ENCODE data around the gene TUFM.
A peak's percentile ranks its signal among the peaks of the same experiment; 100 is the strongest.
"Not testable (repeated sequence)": the region's sequence is repeated elsewhere in the genome, so short reads cannot be mapped to it uniquely, and the experiment has no call there.

The TUFM gene

GRCh38 chr16:28834873-28835863 is 11.0 kb downstream of the TUFM start:
- Histone ChIP-seq H3K36me3 (ENCODE audit: control insufficient read depth, insufficient read depth, low read length) (peaks cover 62% of the 10 kb centered on the region), H3K9me3 (ENCODE audit: control insufficient read depth, insufficient read depth, low read length) (no peaks in the 10 kb centered on the region), H3K9ac (ENCODE audit: low read depth, low read length) (no peak overlapping the region), H3K4me1 (ENCODE audit: control insufficient read depth, insufficient read depth, low read length) (no peaks in the 10 kb centered on the region), H3K27me3 (ENCODE audit: control insufficient read depth, insufficient read depth, low read length) (no peaks in the 10 kb centered on the region), H3K4me3 (ENCODE audit: low read depth, low read length) (no peak overlapping the region)

DNA sequence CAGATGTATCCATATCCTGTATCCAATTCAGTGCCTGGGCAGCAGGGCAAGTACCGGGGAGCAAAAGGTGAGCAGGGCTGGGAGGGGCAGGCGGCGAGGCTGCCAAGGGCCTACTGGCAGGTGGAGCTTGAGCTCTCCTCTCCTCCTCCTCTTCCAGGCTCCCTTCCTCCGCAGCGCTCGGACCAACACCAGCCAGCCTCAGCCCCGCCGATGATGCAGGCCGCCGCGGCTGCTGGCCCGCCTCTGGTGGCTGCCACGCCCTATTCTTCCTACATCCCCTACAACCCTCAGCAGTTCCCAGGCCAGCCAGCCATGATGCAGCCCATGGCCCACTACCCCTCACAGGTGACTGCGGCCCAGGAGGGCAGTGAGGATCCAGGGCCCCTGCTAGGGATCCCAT is 11.8 kb downstream of the TUFM start:
- Histone ChIP-seq H3K4me1 (ENCODE audit: control insufficient read depth, insufficient read depth, low read length) (no peaks in the 10 kb centered on the region), H3K27me3 (ENCODE audit: control insufficient read depth, insufficient read depth, low read length) (no peaks in the 10 kb centered on the region), H3K9me3 (ENCODE audit: control insufficient read depth, insufficient read depth, low read length) (no peaks in the 10 kb centered on the region), H3K36me3 (ENCODE audit: control insufficient read depth, insufficient read depth, low read length) (peaks cover 70% of the 10 kb centered on the region), H3K9ac (ENCODE audit: low read depth, low read length) (no peak overlapping the region), H3K4me3 (ENCODE audit: low read depth, low read length) (no peak overlapping the region)

DNA sequence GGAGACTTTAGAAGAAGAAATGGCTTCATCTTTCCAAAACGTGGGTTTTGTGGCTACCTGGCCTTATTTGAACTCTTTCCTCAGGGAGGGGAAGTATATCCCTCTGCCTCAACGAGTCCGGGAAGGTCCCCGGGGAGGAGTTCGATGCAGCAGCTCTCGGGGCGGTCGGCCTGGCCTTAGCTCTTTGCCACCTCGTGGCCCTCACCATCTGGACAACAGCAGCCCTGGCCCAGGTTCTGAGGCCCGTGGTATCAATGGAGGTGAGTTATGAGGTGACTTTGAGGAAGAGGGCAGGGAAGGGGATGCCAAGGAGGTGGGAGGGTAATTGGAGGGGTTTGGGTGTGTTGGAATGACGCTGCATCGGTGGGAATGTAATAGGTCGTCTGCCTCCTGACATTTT is 15.6 kb downstream of the TUFM start:
- Histone ChIP-seq H3K4me1 (ENCODE audit: control insufficient read depth, insufficient read depth, low read length) (no peaks in the 10 kb centered on the region), H3K36me3 (ENCODE audit: control insufficient read depth, insufficient read depth, low read length) (peaks cover 84% of the 10 kb centered on the region), H3K9me3 (ENCODE audit: control insufficient read depth, insufficient read depth, low read length) (no peaks in the 10 kb centered on the region), H3K9ac (ENCODE audit: low read depth, low read length) (no peak overlapping the region), H3K4me3 (ENCODE audit: low read depth, low read length) (no peak overlapping the region), H3K27me3 (ENCODE audit: control insufficient read depth, insufficient read depth, low read length) (no peaks in the 10 kb centered on the region)

DNA sequence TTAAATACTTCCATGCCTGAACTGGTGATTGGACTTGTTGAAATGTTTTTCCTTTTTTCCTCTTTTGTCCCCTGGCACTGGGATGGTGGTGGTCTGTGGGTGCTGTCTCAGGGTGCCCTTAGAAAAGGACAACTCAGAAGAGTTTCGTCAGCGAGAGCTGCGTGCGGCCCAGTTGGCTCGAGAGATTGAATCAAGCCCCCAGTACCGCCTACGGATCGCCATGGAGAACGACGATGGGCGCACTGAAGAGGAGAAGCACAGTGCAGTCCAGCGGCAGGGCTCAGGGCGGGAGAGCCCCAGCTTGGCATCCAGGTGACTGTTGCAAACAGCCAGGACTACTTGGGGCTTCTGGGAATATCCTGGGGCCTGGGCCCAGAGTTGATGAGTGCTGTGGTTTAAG is 16.4 kb downstream of the TUFM start:
- Histone ChIP-seq H3K4me1 (ENCODE audit: control insufficient read depth, insufficient read depth, low read length) (no peaks in the 10 kb centered on the region), H3K4me3 (ENCODE audit: low read depth, low read length) (no peak overlapping the region), H3K9ac (ENCODE audit: low read depth, low read length) (no peak overlapping the region), H3K9me3 (ENCODE audit: control insufficient read depth, insufficient read depth, low read length) (no peaks in the 10 kb centered on the region), H3K27me3 (ENCODE audit: control insufficient read depth, insufficient read depth, low read length) (no peaks in the 10 kb centered on the region), H3K36me3 (ENCODE audit: control insufficient read depth, insufficient read depth, low read length) (peaks cover 78% of the 10 kb centered on the region)

DNA sequence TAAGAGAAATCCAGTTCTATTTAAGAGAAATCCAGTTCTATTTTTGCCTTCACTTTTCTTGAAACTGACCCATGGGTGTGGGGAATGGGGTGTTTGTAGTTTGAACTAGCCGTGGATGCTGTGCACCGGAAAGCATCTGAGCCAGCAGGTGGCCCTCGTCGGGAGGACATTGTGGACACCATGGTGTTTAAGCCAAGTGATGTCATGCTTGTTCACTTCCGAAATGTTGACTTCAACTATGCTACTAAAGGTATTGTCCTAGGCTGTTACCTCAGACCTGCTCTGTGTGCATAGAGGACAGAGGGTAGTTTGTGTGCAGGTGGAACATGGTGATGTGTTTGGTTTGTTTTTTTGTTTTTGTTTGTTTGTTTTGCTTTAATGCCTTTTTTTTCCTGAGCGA is 20.0 kb downstream of the TUFM start:
- peaks cover 44% of the 10 kb centered on the region for H3K36me3 ChIP-seq (ENCODE audit: control insufficient read depth, insufficient read depth, low read length)
- no peaks in the 10 kb centered on the region for H3K9me3 ChIP-seq (ENCODE audit: control insufficient read depth, insufficient read depth, low read length)
- no peak overlapping the region for H3K4me3 ChIP-seq (ENCODE audit: low read depth, low read length)
- H3K4me1 ChIP-seq (ENCODE audit: control insufficient read depth, insufficient read depth, low read length) = peaks cover 2% of the 10 kb centered on the region
- no peaks in the 10 kb centered on the region for H3K27me3 ChIP-seq (ENCODE audit: control insufficient read depth, insufficient read depth, low read length)
- H3K9ac ChIP-seq (ENCODE audit: low read depth, low read length) = no peak overlapping the region

GRCh38 chr16:28824717-28824973 is 21.5 kb downstream of the TUFM start:
- Histone ChIP-seq H3K4me1 (ENCODE audit: control insufficient read depth, insufficient read depth, low read length) (peaks cover 4% of the 10 kb centered on the region), H3K36me3 (ENCODE audit: control insufficient read depth, insufficient read depth, low read length) (peaks cover 30% of the 10 kb centered on the region), H3K4me3 (ENCODE audit: low read depth, low read length) (peak overlapping the region; percentile 100), H3K9me3 (ENCODE audit: control insufficient read depth, insufficient read depth, low read length) (no peaks in the 10 kb centered on the region), H3K27me3 (ENCODE audit: control insufficient read depth, insufficient read depth, low read length) (no peaks in the 10 kb centered on the region), H3K9ac (ENCODE audit: low read depth, low read length) (peak overlapping the region; percentile 97)

GRCh38 chr16:28823873-28824716 is 22.1 kb downstream of the TUFM start:
- H3K4me3 ChIP-seq (ENCODE audit: low read depth, low read length) = peak overlapping the region; percentile 100
- peaks cover 4% of the 10 kb centered on the region for H3K4me1 ChIP-seq (ENCODE audit: control insufficient read depth, insufficient read depth, low read length)
- no peaks in the 10 kb centered on the region for H3K9me3 ChIP-seq (ENCODE audit: control insufficient read depth, insufficient read depth, low read length)
- H3K27me3 ChIP-seq (ENCODE audit: control insufficient read depth, insufficient read depth, low read length) = no peaks in the 10 kb centered on the region
- peaks cover 24% of the 10 kb centered on the region for H3K36me3 ChIP-seq (ENCODE audit: control insufficient read depth, insufficient read depth, low read length)
- H3K9ac ChIP-seq (ENCODE audit: low read depth, low read length) = peak overlapping the region; percentile 97

DNA sequence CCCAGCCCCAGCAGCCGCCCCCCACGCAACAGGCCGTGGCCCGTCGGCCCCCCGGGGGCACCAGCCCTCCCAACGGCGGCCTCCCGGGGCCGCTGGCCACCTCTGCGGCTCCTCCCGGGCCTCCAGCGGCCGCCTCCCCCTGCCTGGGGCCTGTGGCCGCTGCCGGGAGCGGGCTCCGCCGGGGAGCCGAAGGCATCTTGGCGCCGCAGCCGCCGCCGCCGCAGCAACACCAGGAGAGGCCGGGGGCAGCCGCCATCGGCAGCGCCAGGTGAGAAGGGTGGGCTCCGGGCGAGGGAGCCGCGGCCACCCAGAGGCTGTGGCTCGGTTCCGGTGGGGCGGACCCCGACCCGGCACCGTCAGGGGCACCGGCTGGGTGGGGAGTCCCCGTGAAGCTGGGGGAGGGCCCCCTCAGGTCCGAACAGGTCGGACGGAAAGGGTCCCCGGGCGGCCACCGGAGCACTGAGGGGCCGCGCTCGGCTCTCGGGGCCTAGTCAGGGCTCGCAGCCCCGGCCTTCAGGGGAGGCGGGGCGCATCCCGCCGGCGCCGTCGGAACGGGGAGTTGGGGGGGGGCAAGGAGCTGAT is 22.8 kb downstream of the TUFM start:
- Histone ChIP-seq H3K9ac (ENCODE audit: low read depth, low read length) (peak overlapping the region; percentile 81), H3K36me3 (ENCODE audit: control insufficient read depth, insufficient read depth, low read length) (peaks cover 21% of the 10 kb centered on the region), H3K27me3 (ENCODE audit: control insufficient read depth, insufficient read depth, low read length) (no peaks in the 10 kb centered on the region), H3K9me3 (ENCODE audit: control insufficient read depth, insufficient read depth, low read length) (no peaks in the 10 kb centered on the region), H3K4me3 (ENCODE audit: low read depth, low read length) (peak overlapping the region; percentile 100), H3K4me1 (ENCODE audit: control insufficient read depth, insufficient read depth, low read length) (peaks cover 4% of the 10 kb centered on the region)

- Histone ChIP-seq H3K9me3 (ENCODE audit: control insufficient read depth, insufficient read depth, low read length) (no peaks in the 10 kb centered on the region), H3K4me1 (ENCODE audit: control insufficient read depth, insufficient read depth, low read length) (peaks cover 4% of the 10 kb centered on the region), H3K36me3 (ENCODE audit: control insufficient read depth, insufficient read depth, low read length) (peaks cover 21% of the 10 kb centered on the region), H3K27me3 (ENCODE audit: control insufficient read depth, insufficient read depth, low read length) (no peaks in the 10 kb centered on the region), H3K9ac (ENCODE audit: low read depth, low read length) (peak within 1 kb of the TSS; percentile 81), H3K4me3 (ENCODE audit: low read depth, low read length) (peak within 1 kb of the TSS; percentile 100)
Observed at GRCh38 chr16:28822520-28823290, 23.4 kb downstream of the TUFM start, which contains the start of gene ATXN2L. Gene ATXN2L (plus strand): TSS chr16:28822999. CDS start chr16:28823260, 261 bp downstream.

DNA sequence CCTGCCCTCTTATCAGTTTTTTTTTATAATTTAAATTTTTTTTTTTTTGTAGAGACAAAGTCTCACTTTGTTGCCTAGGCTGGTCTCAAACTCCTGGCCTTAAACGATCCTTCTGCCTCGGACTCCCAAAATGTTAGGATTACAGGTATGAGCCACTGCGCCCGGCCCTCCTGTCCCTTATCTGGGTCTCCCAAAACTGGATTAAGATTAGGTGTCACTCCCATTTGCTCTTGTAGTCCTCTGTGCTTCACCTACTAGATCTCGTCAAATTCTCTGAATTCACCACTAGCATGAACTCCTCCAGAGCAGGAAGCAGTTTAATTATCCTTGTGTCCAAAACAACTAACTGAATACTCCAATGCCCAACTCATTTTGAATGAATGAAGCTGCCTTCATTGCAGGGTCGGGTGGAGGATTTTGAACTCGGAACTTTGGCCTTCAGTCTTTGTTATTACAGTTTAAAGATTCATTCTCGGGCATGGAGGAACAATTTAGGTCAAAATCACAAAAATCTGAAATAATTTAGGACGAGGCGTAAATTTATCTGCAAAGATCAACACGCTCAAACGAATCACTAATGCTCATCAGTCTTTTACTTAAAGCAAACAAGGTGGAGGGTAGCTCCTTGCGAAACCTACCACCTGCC is 24.2 kb downstream of the TUFM start:
- Histone ChIP-seq H3K27me3 (ENCODE audit: control insufficient read depth, insufficient read depth, low read length) (no peaks in the 10 kb centered on the region), H3K9me3 (ENCODE audit: control insufficient read depth, insufficient read depth, low read length) (no peaks in the 10 kb centered on the region), H3K36me3 (ENCODE audit: control insufficient read depth, insufficient read depth, low read length) (peaks cover 14% of the 10 kb centered on the region), H3K4me1 (ENCODE audit: control insufficient read depth, insufficient read depth, low read length) (peaks cover 4% of the 10 kb centered on the region), H3K4me3 (ENCODE audit: low read depth, low read length) (peak overlapping the region; percentile 100), H3K9ac (ENCODE audit: low read depth, low read length) (peak overlapping the region; percentile 51)

DNA sequence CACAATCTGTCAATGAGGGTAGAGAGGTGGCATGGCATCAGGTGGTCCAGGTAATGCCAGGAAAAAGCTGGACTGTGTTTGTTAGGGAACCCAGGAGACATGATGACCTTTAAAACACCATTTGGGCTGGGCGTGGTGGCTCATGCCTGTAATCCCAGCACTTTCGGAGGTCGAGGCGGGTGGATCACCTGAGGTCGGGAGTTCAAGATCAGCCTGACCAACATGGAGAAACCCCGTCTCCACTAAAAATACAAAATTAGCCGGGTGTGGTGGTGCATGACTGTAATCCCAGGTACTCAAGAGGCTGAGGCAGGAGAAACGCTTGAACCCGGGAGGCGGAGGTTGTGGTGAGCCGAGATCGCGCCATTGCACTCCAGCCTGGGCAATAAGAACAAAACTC is 25.6 kb downstream of the TUFM start:
- not testable (repeated sequence) for H3K4me3 ChIP-seq (ENCODE audit: low read depth, low read length); H3K4me1 ChIP-seq (ENCODE audit: control insufficient read depth, insufficient read depth, low read length); H3K9ac ChIP-seq (ENCODE audit: low read depth, low read length); H3K27me3 ChIP-seq (ENCODE audit: control insufficient read depth, insufficient read depth, low read length); H3K9me3 ChIP-seq (ENCODE audit: control insufficient read depth, insufficient read depth, low read length); H3K36me3 ChIP-seq (ENCODE audit: control insufficient read depth, insufficient read depth, low read length)
